ENCODE data around the gene SUSD2.

DNA sequence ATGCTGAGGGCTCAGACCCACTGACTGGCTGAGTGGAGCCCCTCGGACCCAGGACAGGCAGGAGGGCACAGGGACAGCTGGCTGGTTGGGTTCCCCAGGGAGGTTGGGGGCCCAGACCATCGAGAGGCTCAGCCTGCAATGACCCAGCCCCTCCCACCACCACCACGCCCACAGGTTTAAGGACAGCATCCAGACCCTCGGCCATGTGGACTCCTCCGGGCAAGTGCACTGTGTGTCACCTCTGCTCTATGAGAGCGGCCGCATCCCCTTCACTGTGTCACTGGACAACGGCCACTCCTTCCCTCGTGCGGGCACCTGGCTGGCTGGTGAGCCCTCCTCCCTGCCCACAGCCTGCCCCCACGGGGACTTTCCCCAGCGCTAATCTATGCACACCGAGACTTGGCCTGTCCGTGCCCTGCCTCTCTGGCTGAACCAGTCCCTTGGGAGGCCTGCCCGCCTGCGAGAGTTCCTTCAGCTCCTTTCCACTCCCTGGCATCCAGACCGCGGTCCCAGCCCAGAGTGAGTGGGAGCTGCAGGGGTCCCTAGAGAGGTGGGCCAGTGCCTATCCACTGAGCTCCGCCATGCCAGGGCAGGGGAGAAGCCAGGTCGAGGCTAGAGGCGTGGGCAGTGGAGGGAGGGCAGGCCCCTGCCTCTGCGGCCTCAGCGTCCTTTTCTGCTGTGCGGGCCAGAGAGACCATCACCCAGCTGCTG lies 2.2 kb downstream of the SUSD2 start:
- TF ChIP-seq, protein P1, sequence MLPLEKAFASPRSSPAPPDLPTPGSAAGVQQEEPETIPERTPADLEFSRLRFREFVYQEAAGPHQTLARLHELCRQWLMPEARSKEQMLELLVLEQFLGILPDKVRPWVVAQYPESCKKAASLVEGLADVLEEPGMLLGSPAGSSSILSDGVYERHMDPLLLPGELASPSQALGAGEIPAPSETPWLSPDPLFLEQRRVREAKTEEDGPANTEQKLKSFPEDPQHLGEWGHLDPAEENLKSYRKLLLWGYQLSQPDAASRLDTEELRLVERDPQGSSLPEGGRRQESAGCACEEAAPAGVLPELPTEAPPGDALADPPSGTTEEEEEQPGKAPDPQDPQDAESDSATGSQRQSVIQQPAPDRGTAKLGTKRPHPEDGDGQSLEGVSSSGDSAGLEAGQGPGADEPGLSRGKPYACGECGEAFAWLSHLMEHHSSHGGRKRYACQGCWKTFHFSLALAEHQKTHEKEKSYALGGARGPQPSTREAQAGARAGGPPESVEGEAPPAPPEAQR (CRISPR knock-in tag; IDR thresholded peaks at IDR 0.05), result no peak
- TF ChIP-seq GABPB1 (CRISPR knock-in tag; IDR thresholded peaks at IDR 0.05) (no peak), NR1H2 (CRISPR knock-in tag; IDR thresholded peaks at IDR 0.05) (no peak)
- TF ChIP-seq, protein P2, sequence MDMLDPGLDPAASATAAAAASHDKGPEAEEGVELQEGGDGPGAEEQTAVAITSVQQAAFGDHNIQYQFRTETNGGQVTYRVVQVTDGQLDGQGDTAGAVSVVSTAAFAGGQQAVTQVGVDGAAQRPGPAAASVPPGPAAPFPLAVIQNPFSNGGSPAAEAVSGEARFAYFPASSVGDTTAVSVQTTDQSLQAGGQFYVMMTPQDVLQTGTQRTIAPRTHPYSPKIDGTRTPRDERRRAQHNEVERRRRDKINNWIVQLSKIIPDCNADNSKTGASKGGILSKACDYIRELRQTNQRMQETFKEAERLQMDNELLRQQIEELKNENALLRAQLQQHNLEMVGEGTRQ (CRISPR knock-in tag; IDR thresholded peaks at IDR 0.05), result no peak

Data from WTC11 (cell line).